NCI-H1105 treated with DMSO at 0.1 percent for 48 hours (cell line): ENCODE results near the gene HAUS5.

Experiments
- DNase-seq: peaks from one replicate; lab custom pipeline; 2025; lab: John Stamatoyannopoulos, UW

The HAUS5 gene

DNA sequence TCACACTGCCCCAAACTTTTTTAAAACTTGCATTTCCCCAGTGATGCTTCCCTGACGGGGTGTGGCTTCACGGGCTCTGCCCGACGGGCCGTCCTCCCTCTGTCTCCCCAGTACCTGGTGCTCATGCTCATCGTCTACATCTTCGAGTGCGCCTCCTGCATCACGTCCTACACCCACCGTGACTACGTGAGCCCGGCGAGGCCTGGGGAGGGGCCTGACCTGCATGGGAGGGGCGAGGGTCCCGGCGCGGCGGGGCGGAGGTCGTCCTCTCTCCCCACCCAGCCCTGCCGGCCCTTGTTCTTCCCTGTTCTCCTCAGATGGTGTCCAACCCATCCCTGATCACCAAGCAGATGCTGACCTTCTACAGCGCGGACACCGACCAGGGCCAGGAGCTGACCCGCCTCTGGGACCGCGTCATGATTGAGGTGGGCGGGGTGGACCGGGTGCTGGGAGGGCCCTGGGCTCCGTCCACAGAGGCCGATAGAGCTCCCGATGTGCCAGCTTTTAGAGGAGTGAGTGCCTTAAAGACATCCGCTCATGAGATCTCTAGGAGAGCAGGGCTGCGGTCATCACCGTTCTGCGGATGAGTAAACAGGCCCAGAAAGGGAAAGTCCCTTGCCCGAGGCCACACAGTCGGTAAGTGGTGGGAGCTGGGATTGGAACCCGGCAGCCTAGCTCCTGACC is 60.7 kb downstream of the HAUS5 start:
- DNase-seq, result no peak
